Epidermal melanocyte (primary cell): ENCODE measurements around the gene CMTM1.

Experiments used
- DNase-seq: peaks from one replicate; pipeline ENCODE4 v3.0.0; 2011; ENCODE audit warnings: low spot score; ENCODE audit not compliant: insufficient read length

The CMTM1 gene

GRCh38 chr16:66566051-66566901, at the start of gene CMTM1:
CMTM1 (plus strand) TSS chr16:66566439; CDS start chr16:66566514, 75 bp downstream.
- no peak for DNase-seq

- no peak for DNase-seq
These were observed 49.8 kb upstream of the CMTM1 start for GRCh38 chr16:66516509-66516807.

- DNase-seq: peak; percentile 95
These were observed 49.2 kb upstream of the CMTM1 start for GRCh38 chr16:66516808-66517585.

GRCh38 chr16:66517586-66518263, 48.5 kb upstream of the CMTM1 start:
- DNase-seq: no peak

GRCh38 chr16:66519482-66520373, 46.5 kb upstream of the CMTM1 start:
- DNase-seq: no peak

GRCh38 chr16:66520406-66521170, 45.7 kb upstream of the CMTM1 start:
- DNase-seq: no peak

GRCh38 chr16:66521252-66521713, 45.0 kb upstream of the CMTM1 start:
- no peak for DNase-seq

GRCh38 chr16:66521951-66522771, 44.1 kb upstream of the CMTM1 start:
- no peak for DNase-seq

GRCh38 chr16:66522816-66523590, 43.2 kb upstream of the CMTM1 start:
- no peak for DNase-seq

GRCh38 chr16:66523861-66524354, 42.3 kb upstream of the CMTM1 start:
- DNase-seq: no peak

- DNase-seq: no peak
These were observed 41.6 kb upstream of the CMTM1 start for GRCh38 chr16:66524601-66525164.

- no peak for DNase-seq
These were observed 40.7 kb upstream of the CMTM1 start for GRCh38 chr16:66525396-66526180.

- DNase-seq: no peak
These were observed 37.9 kb upstream of the CMTM1 start for GRCh38 chr16:66528294-66528693.

GRCh38 chr16:66529475-66529874, 36.8 kb upstream of the CMTM1 start:
- no peak for DNase-seq

- no peak for DNase-seq
These were observed 31.9 kb upstream of the CMTM1 start for GRCh38 chr16:66534376-66534799.

GRCh38 chr16:66536525-66536924, 29.7 kb upstream of the CMTM1 start:
- DNase-seq: no peak

GRCh38 chr16:66537236-66537635, 29.0 kb upstream of the CMTM1 start:
- DNase-seq: no peak
